Skin of body (tissue), 2 donors: ENCODE results near the gene COL3A1. TPM values are rescaled to one million over a fixed set of nuclear protein-coding genes. Genes with fewer than 3 reads are reported as not detected.

Experiments
- DNase-seq: peaks from one replicate; lab custom pipeline; 2025; lab: John Stamatoyannopoulos, UW
- total RNA-seq: library from RNA; depleted of rRNA; stranded (reverse); fragments of >200 nt; gene quantifications from one replicate; pipeline ENCODE4 v1.2.3, GENCODE V29; 2014

COL3A1 gene
- total RNA-seq, 1 donor from 2014 or later, result 14,030 TPM

- peak; percentile 95 for DNase-seq
Measured at GRCh38 chr2:188975497-188976102, 1.4 kb downstream of the COL3A1 start.

GRCh38 chr2:188976545-188977268 lies 2.5 kb downstream of the COL3A1 start:
- peak; percentile 90 for DNase-seq

GRCh38 chr2:188977317-188977716 lies 3.1 kb downstream of the COL3A1 start:
- DNase-seq, result no peak

- DNase-seq, result no peak
Measured at GRCh38 chr2:188978291-188979081, 4.3 kb downstream of the COL3A1 start.

GRCh38 chr2:188979187-188980114 lies 5.3 kb downstream of the COL3A1 start:
- no peak for DNase-seq

GRCh38 chr2:188983427-188984064 lies 9.4 kb downstream of the COL3A1 start:
- DNase-seq, result peak; percentile 81

- peak; percentile 81 for DNase-seq
Measured at GRCh38 chr2:188984065-188984491, 9.9 kb downstream of the COL3A1 start.

- DNase-seq, result peak; percentile 88
Measured at GRCh38 chr2:188984680-188985079, 10.5 kb downstream of the COL3A1 start.

- DNase-seq, result no peak
Measured at GRCh38 chr2:188986839-188987238, 12.7 kb downstream of the COL3A1 start.

- DNase-seq, result no peak
Measured at GRCh38 chr2:188993247-188993646, 19.1 kb downstream of the COL3A1 start.

GRCh38 chr2:188997263-188997662 lies 23.1 kb downstream of the COL3A1 start:
- DNase-seq, result no peak

- DNase-seq, result no peak
Measured at GRCh38 chr2:189000221-189000620, 26.0 kb downstream of the COL3A1 start.

- DNase-seq, result no peak
Measured at GRCh38 chr2:189002079-189002478, 27.9 kb downstream of the COL3A1 start.

- DNase-seq, result no peak
Measured at GRCh38 chr2:189008555-189009262, 34.5 kb downstream of the COL3A1 start.

- DNase-seq, result no peak
Measured at GRCh38 chr2:189010536-189010935, 36.4 kb downstream of the COL3A1 start.

- DNase-seq, result no peak
Measured at GRCh38 chr2:189012351-189012750, 38.2 kb downstream of the COL3A1 start.

GRCh38 chr2:189013031-189013430 lies 38.9 kb downstream of the COL3A1 start:
- DNase-seq, result no peak

- peak; percentile 94 for DNase-seq
Measured at GRCh38 chr2:189013671-189014448, 39.7 kb downstream of the COL3A1 start.

- peak; percentile 89 for DNase-seq
Measured at GRCh38 chr2:189014449-189015138, 40.4 kb downstream of the COL3A1 start.
